Kidney epithelial cell (primary cell): ENCODE measurements around the gene CD164. TPM values are rescaled to one million over a fixed set of nuclear protein-coding genes. Genes with fewer than 3 reads are reported as not detected.

Source experiments
- DNase-seq: peaks from one replicate; pipeline ENCODE4 v3.0.0-alpha.2; 2010; ENCODE audit warnings: low read depth
- H3K27me3 ChIP-seq: 2 replicates; pipeline ENCODE4 v1.6.0; 2011; ENCODE audit warnings: low read length; ENCODE audit not compliant: control insufficient read depth, insufficient read depth
- H3K36me3 ChIP-seq: 2 replicates; pipeline ENCODE4 v1.5.1; 2011; ENCODE audit warnings: low read length; ENCODE audit not compliant: control insufficient read depth, insufficient read depth
- H3K4me3 ChIP-seq: 2 replicates; pipeline ENCODE4 v1.5.1; 2011; ENCODE audit warnings: low read depth, mild to moderate bottlenecking, control low read depth, low read length
- CTCF ChIP-seq: IDR thresholded peaks from 2 replicates; pipeline ENCODE4 v1.5.1; 2011; ENCODE audit warnings: mild to moderate bottlenecking, moderate library complexity, low read length, control low read depth, inconsistent platforms; ENCODE audit not compliant: insufficient read depth, poor library complexity, severe bottlenecking
- total RNA-seq: library from RNA; depleted of rRNA; stranded (reverse); fragments of >200 nt; gene quantifications from 2 replicates; pipeline ENCODE4 v1.2.3, GENCODE V29; 2015

The CD164 gene
- total RNA-seq, 1 donor from 2014 or later = 155 TPM

GRCh38 chr6:109321752-109322151 lies 60.5 kb downstream of the CD164 start:
- H3K4me3 ChIP-seq = no peak overlapping the region
- TF ChIP-seq CTCF = no peak
- no peaks in the 10 kb centered on the region for H3K27me3 ChIP-seq
- H3K36me3 ChIP-seq = no peaks in the 10 kb centered on the region
- no peak for DNase-seq

GRCh38 chr6:109320072-109320471 lies 62.2 kb downstream of the CD164 start:
- no peak for DNase-seq
- no peak overlapping the region for H3K4me3 ChIP-seq
- H3K27me3 ChIP-seq = no peaks in the 10 kb centered on the region
- no peak for TF ChIP-seq CTCF
- H3K36me3 ChIP-seq = no peaks in the 10 kb centered on the region

DNA sequence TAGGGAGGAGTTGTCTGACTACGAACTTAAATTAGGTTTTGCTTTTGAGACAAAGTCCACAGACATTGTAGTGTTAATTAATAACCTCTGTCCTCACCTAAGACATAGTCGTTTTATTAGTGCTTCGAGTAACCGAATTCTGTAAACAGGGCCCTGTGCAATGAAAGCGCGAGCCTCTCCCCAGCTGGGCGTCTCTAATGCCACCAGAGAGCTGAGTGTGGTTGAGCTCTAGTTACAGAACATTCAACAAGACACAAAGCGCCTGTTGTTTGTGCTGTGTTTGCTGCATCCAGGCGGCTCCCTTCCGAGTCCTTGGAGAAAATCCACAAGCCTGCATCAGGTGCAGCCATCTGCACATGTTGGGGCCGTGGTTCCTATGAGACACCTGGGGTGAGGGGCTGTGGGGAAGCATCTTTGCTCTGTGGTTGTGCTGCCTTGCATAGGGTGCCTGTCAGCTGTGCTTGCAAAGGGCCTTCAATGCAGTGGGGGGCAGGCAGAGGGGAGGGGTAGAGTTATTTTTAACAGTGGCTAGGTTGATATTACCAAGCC lies 63.9 kb downstream of the CD164 start:
- no peak for TF ChIP-seq CTCF
- H3K27me3 ChIP-seq = no peaks in the 10 kb centered on the region
- DNase-seq = no peak

DNA sequence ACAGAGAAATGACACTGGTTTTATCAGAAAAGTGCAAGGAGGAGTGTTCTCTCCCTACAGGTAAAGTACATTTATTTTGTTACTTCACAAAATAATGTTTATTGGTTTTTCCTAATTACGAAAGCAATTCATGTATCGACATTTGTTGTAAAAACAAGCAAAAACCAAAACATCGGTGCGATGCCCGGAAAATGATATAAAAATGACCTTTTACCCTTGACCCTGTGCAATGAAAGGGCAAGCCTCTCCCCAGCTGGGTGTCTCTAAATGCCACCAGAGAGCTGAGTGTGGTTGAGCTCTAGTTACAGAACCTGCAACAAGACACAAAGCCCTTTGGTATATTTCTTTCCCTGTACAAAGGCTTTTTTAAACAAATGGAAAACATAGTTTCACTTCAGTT lies 65.4 kb downstream of the CD164 start:
- H3K4me3 ChIP-seq = no peak overlapping the region
- no peaks in the 10 kb centered on the region for H3K27me3 ChIP-seq
- DNase-seq = no peak
- H3K36me3 ChIP-seq = no peaks in the 10 kb centered on the region
- no peak for TF ChIP-seq CTCF

More for the DNA sequence above, 63.9 kb downstream of the CD164 start:
- H3K36me3 ChIP-seq = no peaks in the 10 kb centered on the region
- H3K4me3 ChIP-seq = no peak overlapping the region

Other genes starting within 250 kb of the CD164 start
- 1.6 and 4.7 TPM in 2 replicates for gene PPIL6, start 58.2 kb upstream of the CD164 start, total RNA-seq
- gene SMPD2, start 58.3 kb upstream of the CD164 start, total RNA-seq = 12.0 and 17.0 TPM in 2 replicates
- 52.3 and 53.6 TPM in 2 replicates for gene MICAL1, start 73.3 kb upstream of the CD164 start, total RNA-seq
- 7.7 and 10.9 TPM in 2 replicates for gene ZBTB24, start 100.8 kb upstream of the CD164 start, total RNA-seq